OCI-LY3 (cell line): Measurements from ENCODE around the gene ZNF793.

Source experiments
- CTCF ChIP-seq: fragments of 200-600, 300-600 bp; sonication (generic); IDR thresholded peaks from 2 replicates; pipeline ENCODE4 v1.5.1; 2014; ENCODE audit warnings: antibody characterized with exemption, low read length, low read depth
- EZH2phosphoT487 ChIP-seq: fragments of 200-600 bp; shearing (Covaris generic); IDR thresholded peaks from 2 replicates; pipeline ENCODE4 v1.6.1; 2018; ENCODE audit warnings: antibody characterized with exemption, mixed run types, low read depth

DNA sequence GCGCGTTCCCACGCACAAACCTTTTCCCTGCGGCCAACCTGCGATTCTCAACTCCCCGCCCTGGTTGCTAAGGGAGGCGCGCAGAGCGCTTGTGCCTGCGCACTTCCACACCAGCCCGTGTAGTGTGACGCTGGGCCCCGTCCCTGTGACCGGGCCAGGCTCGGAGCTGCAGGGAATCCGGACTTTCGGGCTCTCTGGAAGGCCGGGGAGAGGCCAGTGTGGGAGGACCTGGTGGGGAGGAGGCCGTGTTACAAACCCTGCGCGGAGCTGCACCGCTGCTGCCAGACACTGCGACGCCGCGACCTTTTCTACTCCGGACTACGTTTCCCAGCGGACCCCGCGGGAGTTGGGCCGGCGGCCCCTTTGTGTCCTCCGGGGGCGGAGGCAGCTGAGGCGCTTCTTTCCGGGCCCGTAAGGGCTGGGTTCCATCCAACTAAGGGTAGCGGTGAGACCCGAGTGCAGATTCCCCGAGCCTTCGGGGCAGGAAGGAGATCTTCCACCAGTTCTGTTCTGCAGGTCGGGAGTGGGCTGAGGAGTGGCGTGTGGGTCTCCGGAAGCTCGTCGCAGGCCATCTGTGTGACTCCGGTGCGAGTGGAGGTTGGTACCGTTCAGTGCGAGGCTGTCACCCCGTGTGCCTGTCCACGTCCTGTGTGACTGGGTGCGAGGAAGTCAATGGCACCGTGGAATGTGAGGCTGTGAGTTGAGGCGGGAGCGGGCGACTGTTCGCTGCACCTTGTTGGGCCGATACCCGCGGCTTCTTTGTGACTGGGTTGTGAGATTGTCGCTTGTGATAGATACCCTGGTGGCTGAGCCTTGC is 37.6 kb upstream of the ZNF793 start, which contains the start of gene ZNF570:
- no peak for TF ChIP-seq CTCF
- TF ChIP-seq EZH2phosphoT487, result no peak
